Mesodermal cell (in vitro differentiated cells): ENCODE data around the gene SLC18A2.

Source experiments
- H3K27ac ChIP-seq: 2 replicates; pipeline ENCODE4 v1.7.0; 2013; ENCODE audit warnings: mild to moderate bottlenecking, low read depth, low read length, moderate library complexity; ENCODE audit not compliant: severe bottlenecking
- H3K36me3 ChIP-seq: 2 replicates; pipeline ENCODE4 v1.7.1; 2013; ENCODE audit warnings: mild to moderate bottlenecking, low read length, moderate library complexity; ENCODE audit not compliant: control insufficient read depth, insufficient read depth
- H3K4me1 ChIP-seq: one replicate; pipeline ENCODE4 v1.7.1; 2013; ENCODE audit warnings: mild to moderate bottlenecking, low read length; ENCODE audit not compliant: insufficient read depth, control insufficient read depth, poor library complexity, severe bottlenecking
- H3K4me3 ChIP-seq: 2 replicates; pipeline ENCODE4 v1.7.0; 2013; ENCODE audit warnings: low read length, control low read depth, mild to moderate bottlenecking; ENCODE audit not compliant: insufficient read depth, poor library complexity, severe bottlenecking; ENCODE audit errors: extremely low read depth
- H3K9me3 ChIP-seq: 2 replicates; pipeline ENCODE4 v1.7.1; 2013; ENCODE audit warnings: mild to moderate bottlenecking, low read length, moderate library complexity; ENCODE audit not compliant: control insufficient read depth
- WGBS, 2 experiments: methylation state at CpG; one replicate each; pipeline ENCODE4 v1.1.5; 2013; ENCODE audit warnings: missing lambda C conversion rate in 2 of 2; ENCODE audit not compliant: insufficient coverage in 2 of 2; 5-methylcytosine and 5-hydroxymethylcytosine counted together

Gene SLC18A2

GRCh38 chr10:117312430-117312829 lies 71.5 kb downstream of the SLC18A2 start:
- 95 to 100% methylated on average over 2 to 3 of the region's 4 CpGs for WGBS, 2 experiments
- H3K9me3 ChIP-seq, result no peaks in the 10 kb centered on the region
- H3K4me1 ChIP-seq, result peaks cover 2% of the 10 kb centered on the region
- peaks cover 8% of the 10 kb centered on the region for H3K36me3 ChIP-seq
- no peak overlapping the region for H3K27ac ChIP-seq
- H3K4me3 ChIP-seq, result no peak overlapping the region

GRCh38 chr10:117313641-117314040 lies 72.7 kb downstream of the SLC18A2 start:
- Histone ChIP-seq H3K4me1 (peaks cover 2% of the 10 kb centered on the region), H3K4me3 (no peak overlapping the region), H3K36me3 (peaks cover 10% of the 10 kb centered on the region), H3K27ac (no peak overlapping the region), H3K9me3 (no peaks in the 10 kb centered on the region)
- 100% methylated on average over 1 of the region's 1 CpG for WGBS, 2 experiments

- H3K27ac ChIP-seq, result no peak overlapping the region
- H3K4me1 ChIP-seq, result no peaks in the 10 kb centered on the region
- H3K36me3 ChIP-seq, result peaks cover 10% of the 10 kb centered on the region
- H3K9me3 ChIP-seq, result no peaks in the 10 kb centered on the region
- no peak overlapping the region for H3K4me3 ChIP-seq
- 100% methylated on average over 1 of the region's 2 CpGs; no CpG with 5 or more reads in 1 of the 2 experiments for WGBS, 2 experiments
Measured at GRCh38 chr10:117316701-117317100, 75.8 kb downstream of the SLC18A2 start.

- no peak overlapping the region for H3K27ac ChIP-seq
- no peak overlapping the region for H3K4me3 ChIP-seq
- H3K9me3 ChIP-seq, result no peaks in the 10 kb centered on the region
- H3K4me1 ChIP-seq, result no peaks in the 10 kb centered on the region
- H3K36me3 ChIP-seq, result peaks cover 10% of the 10 kb centered on the region
Measured at GRCh38 chr10:117318909-117319308, 78.0 kb downstream of the SLC18A2 start.

GRCh38 chr10:117320050-117320665 lies 79.2 kb downstream of the SLC18A2 start:
- no peak overlapping the region for H3K27ac ChIP-seq
- H3K4me1 ChIP-seq, result no peaks in the 10 kb centered on the region
- no peaks in the 10 kb centered on the region for H3K9me3 ChIP-seq
- no CpG with 5 or more reads among the region's 1 CpG for WGBS, 2 experiments
- H3K4me3 ChIP-seq, result no peak overlapping the region
- peaks cover 6% of the 10 kb centered on the region for H3K36me3 ChIP-seq

- Histone ChIP-seq H3K4me3 (no peak overlapping the region), H3K27ac (peak overlapping the region; percentile 16), H3K9me3 (no peaks in the 10 kb centered on the region), H3K4me1 (no peaks in the 10 kb centered on the region), H3K36me3 (peaks cover 7% of the 10 kb centered on the region)
- 91 to 95% methylated on average over 4 of the region's 4 CpGs for WGBS, 2 experiments
Measured at GRCh38 chr10:117322260-117322659, 81.3 kb downstream of the SLC18A2 start.

- WGBS, 2 experiments, result 100% methylated on average over 1 of the region's 2 CpGs; no CpG with 5 or more reads in 1 of the 2 experiments
- H3K9me3 ChIP-seq, result no peaks in the 10 kb centered on the region
- no peak overlapping the region for H3K4me3 ChIP-seq
- no peak overlapping the region for H3K27ac ChIP-seq
- peaks cover 5% of the 10 kb centered on the region for H3K36me3 ChIP-seq
- H3K4me1 ChIP-seq, result no peaks in the 10 kb centered on the region
Measured at GRCh38 chr10:117324367-117324766, 83.5 kb downstream of the SLC18A2 start.

GRCh38 chr10:117327262-117327661 lies 86.3 kb downstream of the SLC18A2 start:
- H3K4me1 ChIP-seq, result no peaks in the 10 kb centered on the region
- H3K27ac ChIP-seq, result no peak overlapping the region
- no peaks in the 10 kb centered on the region for H3K9me3 ChIP-seq
- peaks cover 5% of the 10 kb centered on the region for H3K36me3 ChIP-seq
- H3K4me3 ChIP-seq, result no peak overlapping the region
